ENCODE measurements around the gene POLR2L. TPM values are rescaled to one million over a fixed set of nuclear protein-coding genes. Genes with fewer than 3 reads are reported as not detected.
A peak's percentile ranks its signal among the peaks of the same experiment; 100 is the strongest.

The POLR2L gene
- total RNA-seq, 4 donors from 2014 or later = 45.6 to 90.3 (median 64.7) TPM

DNA sequence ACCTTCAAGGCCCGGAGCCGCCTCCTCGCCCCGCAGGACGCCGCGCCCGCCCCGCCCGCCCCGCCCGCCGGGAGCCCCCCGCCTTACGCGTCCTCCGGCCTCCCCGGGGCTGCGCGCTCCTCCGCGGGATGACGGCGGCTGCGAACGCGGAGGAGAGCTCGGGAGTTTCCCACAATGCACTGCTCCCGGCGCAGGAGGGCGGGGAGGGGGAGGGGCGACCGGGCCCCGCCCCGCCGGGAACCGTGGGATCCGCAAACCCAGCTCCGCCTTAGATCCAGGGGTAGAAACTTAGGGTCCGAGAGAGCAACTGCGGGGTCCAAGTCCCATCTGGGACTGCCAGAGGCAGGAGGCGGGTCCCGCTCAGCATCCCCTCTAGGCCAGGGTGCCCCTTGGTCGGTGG lies 52.4 kb downstream of the POLR2L start, which contains the start of gene CEND1:
Gene CEND1, minus strand, starts transcription at position 148 of the 400 bp plus-strand sequence. CDS start 1,514 bp downstream, outside the sequence.
- no CpG with 5 or more reads among the region's 44 CpGs for WGBS, 2 donors
- TF ChIP-seq, protein P1, sequence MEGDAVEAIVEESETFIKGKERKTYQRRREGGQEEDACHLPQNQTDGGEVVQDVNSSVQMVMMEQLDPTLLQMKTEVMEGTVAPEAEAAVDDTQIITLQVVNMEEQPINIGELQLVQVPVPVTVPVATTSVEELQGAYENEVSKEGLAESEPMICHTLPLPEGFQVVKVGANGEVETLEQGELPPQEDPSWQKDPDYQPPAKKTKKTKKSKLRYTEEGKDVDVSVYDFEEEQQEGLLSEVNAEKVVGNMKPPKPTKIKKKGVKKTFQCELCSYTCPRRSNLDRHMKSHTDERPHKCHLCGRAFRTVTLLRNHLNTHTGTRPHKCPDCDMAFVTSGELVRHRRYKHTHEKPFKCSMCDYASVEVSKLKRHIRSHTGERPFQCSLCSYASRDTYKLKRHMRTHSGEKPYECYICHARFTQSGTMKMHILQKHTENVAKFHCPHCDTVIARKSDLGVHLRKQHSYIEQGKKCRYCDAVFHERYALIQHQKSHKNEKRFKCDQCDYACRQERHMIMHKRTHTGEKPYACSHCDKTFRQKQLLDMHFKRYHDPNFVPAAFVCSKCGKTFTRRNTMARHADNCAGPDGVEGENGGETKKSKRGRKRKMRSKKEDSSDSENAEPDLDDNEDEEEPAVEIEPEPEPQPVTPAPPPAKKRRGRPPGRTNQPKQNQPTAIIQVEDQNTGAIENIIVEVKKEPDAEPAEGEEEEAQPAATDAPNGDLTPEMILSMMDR (IDR thresholded peaks at IDR 0.05) = no peak
- no peak for TF ChIP-seq POLR2A (IDR thresholded peaks at IDR 0.05)
- peaks cover 4 to 30% (median 4%) of the 10 kb centered on the region in 3 donors for H3K36me3 ChIP-seq
- DNase-seq = no peak
- H3K4me1 ChIP-seq = peaks cover 6 to 30% (median 7%) of the 10 kb centered on the region in 3 donors
- H3K27me3 ChIP-seq = peaks cover 0 to 37% (median 3%) of the 10 kb centered on the region in 4 donors
- no peak within 1 kb of the TSS for H3K27ac ChIP-seq
- peak within 1 kb of the TSS in 1 of 4 donors; percentile 35 for H3K4me3 ChIP-seq
- intact Hi-C loops (cut with DNase I) = no loop called here
- no peaks in the 10 kb centered on the region for H3K9me3 ChIP-seq

Small RNAs within 50 kb of the gene (small RNA-seq; reads per million reads assigned to genes)
- 0 reads per million in 4 donors for gene SNORA52

Other genes with a start within 250 kb of the POLR2L start
- gene IRF7, start 226.6 kb downstream of the POLR2L start, total RNA-seq = 10 to 100 TPM; 16.9 to 26.3 (median 20.2) TPM
- not detected for gene CDHR5, start 217.6 kb downstream of the POLR2L start, total RNA-seq
- gene SCT, start 215.3 kb downstream of the POLR2L start, total RNA-seq = 1 to 10 TPM in 1 of 4 donors, not detected in 3; 5.3 TPM
- gene DRD4, start 205.3 kb downstream of the POLR2L start, total RNA-seq = under 1 TPM in 1 of 4 donors, not detected in 3; 0.76 TPM
- 10 to 100 TPM; 18.3 to 45.0 (median 25.4) TPM for gene DEAF1, start 147.3 kb downstream of the POLR2L start, total RNA-seq
- 10 to 100 TPM; 16.1 to 55.3 (median 18.1) TPM for gene TMEM80, start 146.7 kb downstream of the POLR2L start, total RNA-seq
- gene EPS8L2, start 136.3 kb downstream of the POLR2L start, total RNA-seq = 100 to 1,000 TPM; 163 to 367 (median 238) TPM
- 100 to 1,000 TPM; 311 to 629 (median 504) TPM for gene TALDO1, start 95.1 kb downstream of the POLR2L start, total RNA-seq
- 10 to 100 TPM; 20.2 to 38.7 (median 21.6) TPM for gene GATD1, start 65.0 kb downstream of the POLR2L start, total RNA-seq
- gene CEND1, start 52.4 kb downstream of the POLR2L start, total RNA-seq = under 1 TPM in 1 of 4 donors, not detected in 3; 0.15 TPM
- 10 to 100 TPM in 2 of 4 donors, 1 to 10 TPM in 2; 4.0 to 14.7 (median 9.8) TPM for gene SLC25A22, start 44.2 kb downstream of the POLR2L start, total RNA-seq
- 10 to 100 TPM in 3 of 4 donors, 1 to 10 TPM in 1; 9.3 to 14.3 (median 10.6) TPM for gene PIDD1, start 37.3 kb downstream of the POLR2L start, total RNA-seq
- gene RPLP2, start 32.6 kb downstream of the POLR2L start, total RNA-seq = 100 to 1,000 TPM; 232 to 871 (median 490) TPM
- 10 to 100 TPM; 14.2 to 42.7 (median 26.0) TPM for gene PNPLA2, start 23.6 kb downstream of the POLR2L start, total RNA-seq
- 1 to 10 TPM in 3 of 4 donors, under 1 TPM in 1; 0.48 to 5.7 (median 3.5) TPM for gene CRACR2B, start 14.6 kb downstream of the POLR2L start, total RNA-seq
- gene CD151, start 9.6 kb downstream of the POLR2L start, total RNA-seq = 100 to 1,000 TPM in 1 of 4 donors, 10 to 100 TPM in 3; 87.6 to 118 (median 94.0) TPM
- 10 to 100 TPM in 3 of 4 donors, 1 to 10 TPM in 1; 6.8 to 59.7 (median 19.0) TPM for gene TSPAN4, start 323 bp upstream of the POLR2L start, total RNA-seq
- gene CHID1, start 68.3 kb upstream of the POLR2L start, total RNA-seq = 10 to 100 TPM; 58.2 to 63.4 (median 61.3) TPM
- gene AP2A2, start 83.3 kb upstream of the POLR2L start, total RNA-seq = 10 to 100 TPM; 19.8 to 48.6 (median 28.5) TPM
- under 1 TPM in 1 of 4 donors, not detected in 3; 0.19 TPM for gene MUC6, start 194.2 kb upstream of the POLR2L start, total RNA-seq
- gene MUC2, start 232.3 kb upstream of the POLR2L start, total RNA-seq = under 1 TPM in 1 of 4 donors, not detected in 3; 0.04 TPM